ENCODE data around the gene HLA-A. TPM values are rescaled to one million over a fixed set of nuclear protein-coding genes. Genes with fewer than 3 reads are reported as not detected.

The HLA-A gene
- total and polyA plus RNA-seq, 2 of the 13 experiments (the other 11 are each of a cell fraction or from before 2014, with no cell fraction given), result 345 to 527 TPM

DNA sequence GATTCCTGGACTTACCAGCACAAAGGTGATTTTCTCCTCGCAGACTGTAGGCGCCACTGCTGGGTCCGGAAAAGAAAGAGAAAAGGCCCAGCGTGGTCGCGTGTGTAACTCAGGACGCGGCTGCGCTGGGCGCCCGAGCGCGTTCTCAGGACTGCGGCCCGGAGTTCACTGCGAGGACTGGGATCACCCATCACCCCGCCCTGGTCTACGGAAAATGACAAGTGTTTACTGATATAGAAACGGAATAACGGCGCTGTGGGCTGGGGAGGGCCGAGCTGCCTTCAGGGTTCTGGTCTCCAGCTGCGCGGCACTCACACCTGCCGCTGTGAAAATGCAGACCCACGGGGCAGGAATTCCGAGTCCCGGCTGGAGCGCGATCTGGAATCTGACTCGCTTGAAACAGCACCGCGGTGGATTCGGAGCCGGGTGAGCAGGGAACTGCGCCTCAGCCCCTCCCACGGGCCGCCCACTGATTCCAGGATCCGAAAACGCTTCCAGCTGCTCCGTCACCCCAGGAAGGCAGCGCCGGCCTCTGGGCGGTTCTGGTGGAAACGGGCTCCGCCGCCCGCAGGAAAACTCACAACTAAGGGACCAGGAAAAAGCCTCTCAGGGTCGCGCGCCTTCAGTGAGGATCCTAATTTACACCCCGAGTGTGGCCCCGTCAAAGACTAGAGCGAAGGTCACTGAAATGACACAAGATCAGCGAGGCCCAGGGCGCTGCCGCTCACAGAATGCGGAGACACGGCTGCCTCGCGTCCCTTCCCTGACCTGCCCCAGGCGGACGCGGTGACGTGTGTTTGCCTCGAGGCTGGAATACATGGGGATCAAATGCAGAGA lies 34.5 kb downstream of the HLA-A start (continued):
- TF ChIP-seq ZNF710 (CRISPR knock-in tag; IDR thresholded peaks at IDR 0.05; ENCODE audit: borderline replicate concordance) (peak; percentile 82), UBTF (CRISPR knock-in tag; IDR thresholded peaks at IDR 0.05) (peak; percentile 88), ZNF367 (CRISPR knock-in tag; IDR thresholded peaks at IDR 0.05; ENCODE audit: borderline replicate concordance) (0 out of 2 replicates have a peak, but pooled peaks have one; percentile 27), ZNF430 (CRISPR knock-in tag; IDR thresholded peaks at IDR 0.05) (peak; percentile 90), ZNF30 (CRISPR knock-in tag; IDR thresholded peaks at IDR 0.05) (no peak; the same call in 1 of the 2 replicates), HNRNPH1 (optimal IDR thresholded peaks at IDR 0.05; ENCODE audit: low read depth, low read length) (peak; percentile 67), SP140L (CRISPR knock-in tag; IDR thresholded peaks at IDR 0.05; ENCODE audit: borderline replicate concordance) (no peak), ZNF484 (CRISPR knock-in tag; IDR thresholded peaks at IDR 0.05; ENCODE audit: borderline replicate concordance, low read depth) (no peak), ZNF331 (CRISPR knock-in tag; IDR thresholded peaks at IDR 0.05) (peak; percentile 59), ZNF446 (CRISPR knock-in tag; IDR thresholded peaks at IDR 0.05) (no peak; the same call in 1 of the 2 replicates), NR2C2 (CRISPR knock-in tag; IDR thresholded peaks at IDR 0.05; ENCODE audit: borderline replicate concordance) (no peak; the same call in 1 of the 2 replicates), EZH2 (conservative IDR thresholded peaks at IDR 0.05; ENCODE audit: low read depth, low read length) (no peak), MTA1 (CRISPR knock-in tag; IDR thresholded peaks at IDR 0.05; ENCODE audit: borderline replicate concordance) (peak; percentile 66; the same call in 1 of the 2 replicates), RELA (CRISPR knock-in tag; IDR thresholded peaks at IDR 0.05) (no peak), ZNF687 (CRISPR knock-in tag; IDR thresholded peaks at IDR 0.05) (peak; percentile 95)
- TF ChIP-seq, protein P1, sequence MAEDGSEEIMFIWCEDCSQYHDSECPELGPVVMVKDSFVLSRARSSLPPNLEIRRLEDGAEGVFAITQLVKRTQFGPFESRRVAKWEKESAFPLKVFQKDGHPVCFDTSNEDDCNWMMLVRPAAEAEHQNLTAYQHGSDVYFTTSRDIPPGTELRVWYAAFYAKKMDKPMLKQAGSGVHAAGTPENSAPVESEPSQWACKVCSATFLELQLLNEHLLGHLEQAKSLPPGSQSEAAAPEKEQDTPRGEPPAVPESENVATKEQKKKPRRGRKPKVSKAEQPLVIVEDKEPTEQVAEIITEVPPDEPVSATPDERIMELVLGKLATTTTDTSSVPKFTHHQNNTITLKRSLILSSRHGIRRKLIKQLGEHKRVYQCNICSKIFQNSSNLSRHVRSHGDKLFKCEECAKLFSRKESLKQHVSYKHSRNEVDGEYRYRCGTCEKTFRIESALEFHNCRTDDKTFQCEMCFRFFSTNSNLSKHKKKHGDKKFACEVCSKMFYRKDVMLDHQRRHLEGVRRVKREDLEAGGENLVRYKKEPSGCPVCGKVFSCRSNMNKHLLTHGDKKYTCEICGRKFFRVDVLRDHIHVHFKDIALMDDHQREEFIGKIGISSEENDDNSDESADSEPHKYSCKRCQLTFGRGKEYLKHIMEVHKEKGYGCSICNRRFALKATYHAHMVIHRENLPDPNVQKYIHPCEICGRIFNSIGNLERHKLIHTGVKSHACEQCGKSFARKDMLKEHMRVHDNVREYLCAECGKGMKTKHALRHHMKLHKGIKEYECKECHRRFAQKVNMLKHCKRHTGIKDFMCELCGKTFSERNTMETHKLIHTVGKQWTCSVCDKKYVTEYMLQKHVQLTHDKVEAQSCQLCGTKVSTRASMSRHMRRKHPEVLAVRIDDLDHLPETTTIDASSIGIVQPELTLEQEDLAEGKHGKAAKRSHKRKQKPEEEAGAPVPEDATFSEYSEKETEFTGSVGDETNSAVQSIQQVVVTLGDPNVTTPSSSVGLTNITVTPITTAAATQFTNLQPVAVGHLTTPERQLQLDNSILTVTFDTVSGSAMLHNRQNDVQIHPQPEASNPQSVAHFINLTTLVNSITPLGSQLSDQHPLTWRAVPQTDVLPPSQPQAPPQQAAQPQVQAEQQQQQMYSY (CRISPR knock-in tag; IDR thresholded peaks at IDR 0.05), result peak; percentile 93

Measured in HepG2 (cell line).